Esophagus muscularis mucosa (tissue), 4 donors: ENCODE data around the gene KLC3.

Experiments used
- CTCF ChIP-seq, 3 experiments: fragments of 200-600 bp in 2 of 3; fragments of 450-650 bp in 1 of 3; sonication (generic) in 2 of 3; IDR thresholded peaks; one replicate each; pipeline ENCODE4 v1.5.1; 2017 to 2019; ENCODE audit warnings: antibody characterized with exemption in 3 of 3, mild to moderate bottlenecking in 2 of 3, moderate library complexity in 1 of 3
- EP300 ChIP-seq: sonication (generic); formaldehyde crosslinking; IDR thresholded peaks from one replicate; pipeline ENCODE4 v1.6.1; 2017; ENCODE audit warnings: antibody characterized with exemption
- POLR2A ChIP-seq: fragments of 450-650 bp; IDR thresholded peaks from one replicate; pipeline ENCODE4 v1.6.1; 2017; ENCODE audit warnings: antibody characterized with exemption, moderate library complexity, mild to moderate bottlenecking, low read depth
- POLR2AphosphoS5 ChIP-seq, 2 donors: sonication (generic); formaldehyde crosslinking; IDR thresholded peaks; one replicate each; pipeline ENCODE4 v1.6.1; 2017; ENCODE audit warnings: antibody characterized with exemption in 2 of 2

GRCh38 chr19:45327404-45328143, 13.0 kb upstream of the KLC3 start:
- no peak for TF ChIP-seq POLR2A
- TF ChIP-seq CTCF (IDR thresholded peaks at IDR 0.05) = no peak
- TF ChIP-seq POLR2AphosphoS5 (IDR thresholded peaks at IDR 0.05) = no peak
- TF ChIP-seq EP300 = no peak
